Vagina (tissue), 2 donors: Measurements from ENCODE around the gene GNAO1. TPM values are rescaled to one million over a fixed set of nuclear protein-coding genes. Genes with fewer than 3 reads are reported as not detected.
A peak's percentile ranks its signal among the peaks of the same experiment; 100 is the strongest.

Source experiments
- DNase-seq, 2 donors: peaks; one replicate each; pipeline ENCODE4 v3.0.0-alpha.2; 2017; ENCODE audit errors: extremely low spot score in 2 of 2
- H3K27ac ChIP-seq: fragments of 200-600 bp; sonication (generic); one replicate; pipeline ENCODE4 v1.5.1; 2019
- H3K27me3 ChIP-seq: fragments of 200-600 bp; sonication (generic); one replicate; pipeline ENCODE4 v1.5.1; 2019
- H3K36me3 ChIP-seq, 2 donors: fragments of 200-600 bp; sonication (generic); one replicate each; pipeline ENCODE4 v1.5.1; 2017 to 2019
- H3K4me1 ChIP-seq: fragments of 200-600 bp; sonication (generic); one replicate; pipeline ENCODE4 v1.5.1; 2019
- H3K4me3 ChIP-seq, 2 donors: fragments of 200-600 bp; sonication (generic); 1 replicate in 1 of 2; 2 replicates in 1 of 2; pipeline ENCODE4 v1.5.1; 2016 to 2019
- H3K9me3 ChIP-seq: fragments of 200-600 bp; sonication (generic); one replicate; pipeline ENCODE4 v1.5.1; 2019
- POLR2A ChIP-seq, 2 donors: fragments of 450-650 bp; IDR thresholded peaks; one replicate each; pipeline ENCODE4 v1.6.1; 2017; ENCODE audit warnings: antibody characterized with exemption in 2 of 2, mild to moderate bottlenecking in 2 of 2, moderate library complexity in 2 of 2
- POLR2AphosphoS5 ChIP-seq, 2 donors: sonication (generic); formaldehyde crosslinking; IDR thresholded peaks; one replicate each; pipeline ENCODE4 v1.9.0; 2017; ENCODE audit warnings: antibody characterized with exemption in 2 of 2, mild to moderate bottlenecking in 2 of 2, low read depth in 1 of 2; ENCODE audit not compliant: insufficient read depth in 1 of 2
- intact Hi-C: fragments of 100-400 bp; cut with DNase I; formaldehyde crosslinking; loops from one replicate; pipeline ENCODE4 v1.15.1; 2023
- total RNA-seq: library from RNA; depleted of rRNA; stranded (reverse); fragments of >200 nt; gene quantifications from one replicate; pipeline ENCODE4 v1.2.3, GENCODE V29; 2016
- TF ChIP-seq, protein P1 (sequence below), 3 experiments: fragments of 450-650 bp in 2 of 3; fragments of 200-600 bp in 1 of 3; sonication (generic) in 1 of 3; IDR thresholded peaks; one replicate each; pipeline ENCODE4 v1.5.1; 2017 to 2019; ENCODE audit warnings: antibody characterized with exemption in 3 of 3, mild to moderate bottlenecking in 2 of 3, moderate library complexity in 2 of 3

Gene GNAO1
- 16.2 TPM for total RNA-seq

DNA sequence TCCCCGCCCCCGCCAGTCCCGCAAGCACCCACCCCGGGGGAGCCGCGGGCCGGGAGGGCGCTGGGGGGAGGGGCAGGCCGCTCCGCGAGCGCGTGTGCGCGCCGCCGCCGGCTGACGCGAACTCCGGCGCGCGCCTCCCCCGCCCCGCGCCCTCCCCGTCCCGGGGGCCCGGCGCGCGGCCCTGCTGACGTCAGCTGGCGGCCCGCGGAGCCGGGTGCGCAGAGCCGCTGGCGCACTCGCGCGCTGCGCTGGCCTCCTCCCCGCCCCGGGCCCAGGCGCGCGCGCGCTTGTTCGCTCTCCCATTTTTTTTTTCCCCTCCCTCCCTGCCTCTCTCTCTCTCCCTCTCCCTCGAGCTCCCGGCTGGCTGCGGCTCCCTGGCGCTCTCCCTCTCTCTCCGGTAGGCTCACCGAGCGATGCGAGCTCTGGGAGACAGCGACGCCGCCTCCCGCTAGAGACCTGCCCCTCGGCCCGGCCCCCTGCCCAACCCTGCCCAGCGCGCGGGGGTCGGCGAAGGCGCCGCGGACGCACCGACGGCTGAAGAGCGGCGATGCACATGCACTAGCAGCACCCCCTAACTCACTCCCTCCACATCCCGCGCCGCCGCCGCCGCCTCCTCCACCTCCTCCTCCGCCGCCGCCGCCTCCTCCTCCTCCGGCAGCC lies at the start of gene GNAO1:
GNAO1 (plus strand) TSS at position 334 of the 660 bp plus-strand sequence. CDS start 747 bp downstream, outside the sequence.
- H3K4me1 ChIP-seq, result peaks cover 48% of the 10 kb centered on the region
- peak within 1 kb of the TSS; percentile 71 to 81 for H3K4me3 ChIP-seq
- H3K9me3 ChIP-seq, result no peaks in the 10 kb centered on the region
- intact Hi-C loops, result no loop called here
- H3K36me3 ChIP-seq, result no peaks in the 10 kb centered on the region
- no peaks in the 10 kb centered on the region for H3K27me3 ChIP-seq
- no peak for DNase-seq
- TF ChIP-seq, protein P1, sequence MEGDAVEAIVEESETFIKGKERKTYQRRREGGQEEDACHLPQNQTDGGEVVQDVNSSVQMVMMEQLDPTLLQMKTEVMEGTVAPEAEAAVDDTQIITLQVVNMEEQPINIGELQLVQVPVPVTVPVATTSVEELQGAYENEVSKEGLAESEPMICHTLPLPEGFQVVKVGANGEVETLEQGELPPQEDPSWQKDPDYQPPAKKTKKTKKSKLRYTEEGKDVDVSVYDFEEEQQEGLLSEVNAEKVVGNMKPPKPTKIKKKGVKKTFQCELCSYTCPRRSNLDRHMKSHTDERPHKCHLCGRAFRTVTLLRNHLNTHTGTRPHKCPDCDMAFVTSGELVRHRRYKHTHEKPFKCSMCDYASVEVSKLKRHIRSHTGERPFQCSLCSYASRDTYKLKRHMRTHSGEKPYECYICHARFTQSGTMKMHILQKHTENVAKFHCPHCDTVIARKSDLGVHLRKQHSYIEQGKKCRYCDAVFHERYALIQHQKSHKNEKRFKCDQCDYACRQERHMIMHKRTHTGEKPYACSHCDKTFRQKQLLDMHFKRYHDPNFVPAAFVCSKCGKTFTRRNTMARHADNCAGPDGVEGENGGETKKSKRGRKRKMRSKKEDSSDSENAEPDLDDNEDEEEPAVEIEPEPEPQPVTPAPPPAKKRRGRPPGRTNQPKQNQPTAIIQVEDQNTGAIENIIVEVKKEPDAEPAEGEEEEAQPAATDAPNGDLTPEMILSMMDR (IDR thresholded peaks at IDR 0.05), result no peak
- TF ChIP-seq POLR2AphosphoS5 (IDR thresholded peaks at IDR 0.05; ENCODE audit: insufficient read depth in 1 of 2, low read depth in 1 of 2) (no peak), POLR2A (IDR thresholded peaks at IDR 0.05) (no peak)
- H3K27ac ChIP-seq, result peak within 1 kb of the TSS; percentile 86

DNA sequence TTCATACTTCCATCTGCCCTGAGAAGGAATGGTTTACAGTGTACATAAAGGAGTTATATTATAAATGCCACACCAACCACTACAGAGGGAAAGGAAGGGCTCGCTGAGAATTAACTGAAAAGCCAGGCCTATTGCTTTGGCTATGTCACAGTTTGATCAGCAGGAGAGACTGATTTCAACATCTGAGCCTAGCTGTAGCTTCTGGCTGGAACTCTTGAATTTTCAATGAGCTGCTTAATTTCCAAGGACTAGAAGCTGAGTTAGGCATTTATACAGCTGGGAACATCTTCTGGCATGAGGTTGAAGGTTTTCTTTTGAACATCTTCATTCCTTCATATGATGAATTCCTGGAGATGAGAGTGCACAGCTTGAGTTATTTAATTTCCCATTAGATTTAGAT lies 47.6 kb upstream of the GNAO1 start:
- Histone ChIP-seq H3K36me3 (no peaks in the 10 kb centered on the region), H3K27ac (no peak overlapping the region), H3K9me3 (no peaks in the 10 kb centered on the region), H3K27me3 (no peaks in the 10 kb centered on the region), H3K4me3 (no peak overlapping the region), H3K4me1 (no peaks in the 10 kb centered on the region)
- TF ChIP-seq POLR2AphosphoS5 (IDR thresholded peaks at IDR 0.05; ENCODE audit: insufficient read depth in 1 of 2, low read depth in 1 of 2) (no peak), POLR2A (IDR thresholded peaks at IDR 0.05) (no peak)
- TF ChIP-seq, protein P1 (IDR thresholded peaks at IDR 0.05), result no peak
- intact Hi-C loops, result no loop called here
- no peak for DNase-seq

GRCh38 chr16:56145369-56145768 lies 45.9 kb upstream of the GNAO1 start:
- no peak overlapping the region for H3K4me3 ChIP-seq
- no peaks in the 10 kb centered on the region for H3K9me3 ChIP-seq
- H3K36me3 ChIP-seq, result no peaks in the 10 kb centered on the region
- no peaks in the 10 kb centered on the region for H3K27me3 ChIP-seq
- TF ChIP-seq POLR2A (IDR thresholded peaks at IDR 0.05), result no peak
- no peak for TF ChIP-seq POLR2AphosphoS5 (IDR thresholded peaks at IDR 0.05; ENCODE audit: insufficient read depth in 1 of 2, low read depth in 1 of 2)
- TF ChIP-seq, protein P1 (IDR thresholded peaks at IDR 0.05), result no peak
- H3K27ac ChIP-seq, result no peak overlapping the region
- no peak for DNase-seq
- intact Hi-C loops, result no loop called here
- no peaks in the 10 kb centered on the region for H3K4me1 ChIP-seq

DNA sequence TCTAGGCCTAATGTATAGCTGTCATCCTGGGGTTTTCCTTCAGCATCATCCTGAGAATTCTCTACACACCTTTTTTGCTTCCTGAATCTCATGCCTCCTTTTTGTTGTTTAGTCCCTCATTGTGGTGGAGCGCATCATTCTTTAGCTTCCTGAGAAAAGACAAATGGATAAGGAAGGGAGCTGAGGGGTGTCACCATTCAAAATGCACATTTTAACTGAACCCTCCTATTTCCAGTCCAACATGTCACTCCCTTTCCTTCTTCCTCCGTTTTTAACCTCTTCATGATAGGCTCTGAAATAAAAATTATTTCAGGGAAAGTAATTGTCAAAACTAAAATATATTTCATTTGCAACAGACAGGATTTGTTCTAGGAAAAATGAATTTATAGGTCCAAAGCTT lies 39.7 kb upstream of the GNAO1 start:
- H3K4me1 ChIP-seq, result no peaks in the 10 kb centered on the region

GRCh38 chr16:56161658-56162057 lies 29.6 kb upstream of the GNAO1 start:
- Histone ChIP-seq H3K27me3 (no peaks in the 10 kb centered on the region), H3K36me3 (no peaks in the 10 kb centered on the region), H3K4me1 (no peaks in the 10 kb centered on the region), H3K9me3 (no peaks in the 10 kb centered on the region), H3K27ac (no peak overlapping the region), H3K4me3 (no peak overlapping the region)
- no peak for DNase-seq
- intact Hi-C loops, result no loop called here
- TF ChIP-seq POLR2A (IDR thresholded peaks at IDR 0.05) (no peak), POLR2AphosphoS5 (IDR thresholded peaks at IDR 0.05; ENCODE audit: insufficient read depth in 1 of 2, low read depth in 1 of 2) (no peak)
- TF ChIP-seq, protein P1 (IDR thresholded peaks at IDR 0.05), result no peak

More for the DNA sequence above, 39.7 kb upstream of the GNAO1 start:
- DNase-seq, result no peak
- Histone ChIP-seq H3K27me3 (no peaks in the 10 kb centered on the region), H3K27ac (no peak overlapping the region), H3K36me3 (no peaks in the 10 kb centered on the region), H3K4me3 (no peak overlapping the region), H3K9me3 (no peaks in the 10 kb centered on the region)
- TF ChIP-seq POLR2AphosphoS5 (IDR thresholded peaks at IDR 0.05; ENCODE audit: insufficient read depth in 1 of 2, low read depth in 1 of 2), result no peak
- TF ChIP-seq, protein P1 (IDR thresholded peaks at IDR 0.05), result no peak
- no peak for TF ChIP-seq POLR2A (IDR thresholded peaks at IDR 0.05)
- intact Hi-C loops, result no loop called here
